GM19372 (cell line): ENCODE measurements around the gene BRD7.

ENCODE experiments used
- ATAC-seq: cut with Tn5 transposase; IDR thresholded peaks from one replicate; pipeline ENCODE4 v1.9.1; 2021; ENCODE audit warnings: mild to moderate bottlenecking, low read depth, moderate library complexity; ENCODE audit not compliant: unreplicated experiment

The BRD7 gene

DNA sequence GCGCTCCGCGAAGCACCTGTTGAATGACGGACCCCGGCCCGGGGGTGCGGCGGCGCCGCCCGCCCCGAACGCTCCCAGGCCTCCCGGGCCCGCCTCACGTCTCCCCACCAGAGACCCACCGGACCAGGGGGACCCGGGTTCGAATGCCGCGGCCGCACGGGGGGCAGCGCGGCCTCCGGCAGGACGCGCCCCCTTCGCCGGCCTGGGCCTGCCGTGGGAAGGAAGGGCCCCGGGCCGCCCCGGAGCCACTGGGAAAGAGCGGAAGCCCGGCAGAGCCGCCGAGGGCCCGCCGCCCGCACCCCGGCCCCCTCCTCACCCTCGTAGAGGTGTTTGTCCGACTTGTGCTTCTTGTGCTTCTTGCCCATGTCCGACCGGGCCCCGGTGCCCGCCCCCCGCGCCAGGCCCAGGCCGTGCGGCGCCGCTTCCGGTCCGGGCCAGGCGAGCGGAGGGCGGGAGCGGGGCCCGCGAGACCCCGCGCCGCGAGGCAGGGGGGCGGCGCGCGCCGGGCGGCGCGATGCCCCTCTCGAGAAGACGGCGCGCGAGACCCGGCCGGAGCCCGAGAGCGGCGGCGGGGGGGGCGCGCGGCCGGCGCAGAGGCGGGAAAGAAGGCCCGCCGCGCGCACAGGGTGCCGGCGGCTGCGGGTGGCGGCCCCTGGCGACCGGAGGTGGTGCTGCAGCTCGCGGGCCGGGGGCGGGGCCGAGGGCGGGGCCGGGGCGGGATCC, at the start of gene BRD7:
Gene BRD7 (minus strand): TSS at position 579 of the 723 bp plus-strand sequence. CDS start 214 bp downstream, at position 365.
- peak; percentile 68 for ATAC-seq

DNA sequence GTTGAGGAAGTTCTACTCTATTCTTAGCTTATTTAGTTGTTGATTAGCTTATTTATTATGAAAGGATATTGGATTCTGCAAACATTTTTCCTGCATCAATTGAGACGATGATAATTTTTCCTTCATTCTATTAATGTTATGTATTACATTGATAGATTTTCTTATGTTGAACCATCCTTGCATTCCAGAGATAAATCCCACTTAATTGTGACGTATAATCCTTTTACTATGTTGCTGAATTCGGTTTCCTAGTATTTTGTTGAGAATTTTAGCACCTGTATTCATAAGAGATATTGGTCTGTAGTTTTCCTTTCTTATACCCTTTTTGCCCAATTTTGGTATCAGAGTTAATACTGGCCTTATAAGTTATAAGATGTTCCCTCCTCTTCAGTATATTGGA, 47.6 kb upstream of the BRD7 start:
- no peak for ATAC-seq

DNA sequence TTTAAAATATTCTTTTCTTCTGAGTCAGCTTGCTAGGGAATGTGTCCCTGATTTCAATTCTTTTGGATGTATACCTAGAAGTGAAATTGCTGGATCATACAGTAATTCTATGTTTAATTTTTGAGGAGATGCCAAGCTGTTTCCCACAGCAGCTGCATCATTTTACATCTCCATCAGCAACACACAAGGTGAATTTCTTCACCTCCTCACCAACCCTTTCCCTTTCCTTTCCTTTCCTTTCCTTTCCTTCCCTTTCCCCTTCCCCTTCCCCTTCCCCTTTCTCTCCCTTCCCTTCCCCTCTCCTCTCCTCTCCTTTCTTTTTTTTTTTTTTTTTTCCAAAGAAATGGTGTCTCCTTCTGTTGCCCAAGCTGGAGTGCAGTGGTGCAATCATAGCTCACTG, 45.4 kb upstream of the BRD7 start:
- no peak for ATAC-seq

DNA sequence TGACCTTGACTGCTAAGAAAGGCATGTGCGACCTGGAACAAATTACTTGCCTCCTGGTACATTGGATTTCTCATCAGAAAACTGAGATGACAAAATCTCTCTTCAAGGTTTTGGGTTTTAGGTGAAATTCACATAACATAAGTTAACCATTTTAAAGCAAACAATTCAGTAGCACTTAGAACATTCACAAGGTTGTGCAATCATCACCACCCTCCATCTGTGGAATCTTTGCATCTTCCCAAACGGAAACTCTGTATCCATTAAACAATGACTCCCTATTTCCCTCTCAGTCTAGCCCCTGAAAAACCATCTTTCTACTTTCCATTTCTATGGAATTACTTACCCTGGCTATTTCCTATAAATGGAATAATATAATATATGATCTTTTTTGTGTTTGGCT, 42.2 kb upstream of the BRD7 start:
- no peak for ATAC-seq

DNA sequence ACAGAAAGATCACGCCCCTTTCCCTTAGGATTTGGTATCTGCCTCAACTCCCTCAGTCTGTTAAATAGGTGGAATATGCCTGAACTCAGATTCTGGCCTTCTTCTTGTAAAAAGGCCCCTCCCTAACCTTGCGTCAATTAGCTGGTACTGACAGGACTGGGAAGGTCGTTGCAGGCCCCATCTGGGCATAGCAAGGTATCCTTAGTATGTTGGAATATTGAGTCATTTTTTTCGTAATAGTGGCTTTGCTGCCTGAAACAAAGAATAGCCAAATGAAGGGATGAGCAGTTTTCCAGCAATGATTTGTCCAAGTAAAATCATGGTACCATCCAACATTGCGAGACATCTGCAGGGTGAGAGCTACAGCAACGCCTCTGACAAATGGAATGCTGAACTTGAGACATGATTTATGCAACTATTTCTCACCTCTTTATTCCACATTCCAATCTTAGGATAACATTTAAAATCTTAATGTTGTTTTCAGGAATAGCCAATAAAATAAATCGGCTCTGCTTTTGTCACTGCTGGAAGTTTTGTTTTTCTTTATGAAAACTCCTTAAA, 39.3 kb upstream of the BRD7 start:
- no peak for ATAC-seq

DNA sequence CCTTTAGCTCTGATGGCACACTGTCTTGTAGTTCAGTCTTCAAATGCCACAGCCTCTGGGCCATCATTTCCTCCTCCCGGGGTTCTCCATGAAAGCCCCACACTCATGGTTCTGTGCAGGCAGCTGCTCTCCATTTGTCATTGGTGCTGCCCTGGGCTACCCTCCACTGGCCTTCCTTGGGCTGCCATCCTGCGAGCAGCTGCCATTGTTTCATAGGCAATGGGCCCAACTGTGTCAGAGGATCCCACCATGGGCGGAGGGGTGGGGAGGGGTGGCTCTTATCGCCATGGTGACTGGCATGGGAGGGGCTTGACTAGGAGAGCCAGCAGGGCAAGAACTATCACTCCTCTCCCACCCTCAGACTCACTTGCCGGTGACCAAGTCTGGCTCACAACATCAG, 38.6 kb upstream of the BRD7 start:
- ATAC-seq: no peak

DNA sequence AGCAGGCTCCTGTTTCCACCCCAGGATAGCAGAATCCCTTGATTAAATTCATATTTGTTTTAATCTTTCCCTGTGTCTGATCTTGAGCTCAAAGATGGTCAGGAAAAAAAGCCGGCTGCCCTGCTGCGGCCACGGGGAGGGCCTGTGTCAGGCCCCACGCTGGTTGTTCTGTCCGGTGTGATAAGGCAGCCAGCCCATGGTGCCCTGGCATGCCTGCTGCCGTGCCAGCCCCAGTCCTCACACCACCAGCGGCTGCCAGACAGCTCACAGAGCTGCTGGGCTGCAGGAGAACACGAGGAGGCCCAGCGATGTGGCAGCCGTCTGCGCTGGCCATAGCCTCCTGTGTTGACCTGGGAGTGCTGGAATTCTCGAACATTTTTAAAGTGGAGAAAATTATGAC, 34.7 kb upstream of the BRD7 start:
- no peak for ATAC-seq

DNA sequence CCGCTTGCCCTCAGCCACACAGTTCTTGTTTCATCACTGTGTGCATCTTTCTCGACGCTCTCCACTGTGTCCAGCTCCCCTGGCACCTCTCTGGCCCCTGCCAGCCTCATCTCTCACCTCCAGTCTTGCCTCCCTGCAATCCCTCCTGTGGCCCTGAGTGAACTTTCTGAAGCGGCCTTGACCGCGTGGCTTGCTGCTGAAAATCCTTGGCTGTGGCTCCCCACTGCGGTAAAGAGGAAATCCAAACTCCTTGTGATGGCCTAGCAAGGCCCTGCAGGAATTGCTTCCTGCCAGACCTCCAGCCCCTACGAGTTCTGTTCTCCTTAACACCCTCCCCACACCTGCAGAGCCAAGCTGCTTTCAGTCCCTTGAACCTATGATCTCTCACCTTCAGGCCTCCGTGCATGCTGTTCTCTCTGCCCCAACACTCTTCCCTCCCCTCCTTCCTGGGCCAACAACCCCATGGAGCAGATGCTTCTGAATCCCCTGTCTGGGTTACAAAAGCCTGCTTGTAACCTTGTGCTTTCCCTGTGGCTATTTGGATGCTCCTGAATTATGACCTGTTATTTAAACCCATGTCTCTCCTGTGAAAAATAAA, 33.6 kb upstream of the BRD7 start:
- ATAC-seq: no peak

DNA sequence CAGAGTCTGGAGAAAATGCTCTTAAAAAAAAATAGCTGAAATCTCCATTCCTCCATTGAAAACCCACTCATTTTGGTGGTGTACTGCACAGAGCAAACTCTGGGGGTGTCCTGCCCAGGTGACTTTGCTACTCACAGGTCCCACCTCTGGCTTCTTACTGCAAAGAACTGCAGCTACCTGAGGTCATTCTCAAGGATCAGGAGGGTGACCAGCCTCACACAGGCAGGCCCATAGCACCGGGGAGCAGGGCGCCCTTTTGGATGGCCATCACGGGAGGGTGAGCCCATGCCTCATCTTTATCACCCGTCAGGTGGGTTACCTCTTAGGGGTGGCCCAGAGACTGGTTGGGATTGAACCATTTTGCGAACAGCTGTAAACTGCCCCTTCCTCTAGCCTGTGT, 32.6 kb upstream of the BRD7 start:
- no peak for ATAC-seq

DNA sequence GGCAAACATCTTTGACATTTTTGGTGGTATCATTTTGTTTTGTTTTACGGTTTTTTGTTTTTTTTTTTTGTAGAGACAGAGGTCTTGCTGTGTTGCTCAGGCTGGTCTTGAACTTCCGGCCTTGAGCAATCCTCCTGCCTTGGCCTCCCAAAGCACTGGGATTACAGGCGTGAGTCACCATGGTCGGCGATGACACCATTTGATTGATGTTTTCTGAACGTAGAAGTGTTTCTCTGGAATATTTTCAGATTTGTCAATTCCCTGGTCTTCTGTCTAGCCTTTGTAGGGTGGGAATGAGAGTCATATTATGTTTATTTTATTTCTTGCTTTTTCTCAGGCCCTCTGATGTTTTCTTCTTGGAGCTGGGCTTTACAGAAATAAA, 32.2 kb upstream of the BRD7 start:
- ATAC-seq: no peak

DNA sequence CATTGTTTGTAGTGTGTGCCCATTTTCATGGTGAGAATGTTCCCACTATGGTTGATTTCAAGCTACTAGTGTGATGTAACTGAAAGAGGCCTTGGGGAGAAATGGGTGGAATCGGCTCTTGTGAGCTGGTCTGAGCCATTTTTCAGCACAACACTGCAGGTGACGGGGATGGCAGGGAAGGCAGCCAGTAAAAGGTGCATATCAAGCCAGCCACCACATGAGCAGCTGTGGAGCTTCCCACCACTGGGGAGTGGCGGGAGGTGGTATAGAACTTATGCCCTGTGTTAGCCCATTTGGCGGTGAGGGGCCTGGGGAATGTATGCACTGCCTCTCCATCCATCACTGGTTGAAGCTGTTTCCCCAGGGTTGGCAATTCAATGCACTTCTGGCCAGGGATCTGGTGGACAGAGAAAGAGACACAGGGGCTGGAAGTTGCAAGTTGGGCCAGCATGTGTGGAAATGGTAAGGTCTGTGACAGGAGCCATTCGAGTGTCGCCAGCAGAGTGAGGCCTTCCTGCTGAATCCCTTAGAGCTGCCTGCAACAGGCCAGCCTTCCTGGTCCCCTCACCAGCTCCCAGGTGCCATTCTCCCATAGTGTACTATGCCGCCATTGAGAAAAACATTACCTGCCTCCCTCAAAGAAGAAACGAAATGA, 31.7 kb upstream of the BRD7 start:
- no peak for ATAC-seq

DNA sequence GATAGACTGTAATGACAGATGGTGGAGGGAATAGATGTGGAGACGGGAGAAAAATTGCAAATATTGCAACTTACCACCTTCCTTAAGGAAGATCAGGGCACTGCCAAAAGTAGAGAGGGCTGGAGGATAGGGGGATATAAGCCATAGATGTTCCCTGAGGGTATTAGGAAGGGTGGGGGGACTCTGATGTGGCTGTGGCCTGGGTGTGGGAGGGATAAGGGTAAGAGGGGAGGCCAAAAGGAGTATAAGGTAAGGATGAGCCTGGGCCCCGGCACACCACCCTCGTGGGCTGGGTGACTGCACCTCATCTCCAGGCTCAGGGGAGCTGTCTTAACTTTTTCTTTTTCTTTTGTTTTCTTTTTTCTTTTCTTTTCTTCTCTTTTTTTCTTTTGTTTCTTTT, 30.6 kb upstream of the BRD7 start:
- no peak for ATAC-seq

DNA sequence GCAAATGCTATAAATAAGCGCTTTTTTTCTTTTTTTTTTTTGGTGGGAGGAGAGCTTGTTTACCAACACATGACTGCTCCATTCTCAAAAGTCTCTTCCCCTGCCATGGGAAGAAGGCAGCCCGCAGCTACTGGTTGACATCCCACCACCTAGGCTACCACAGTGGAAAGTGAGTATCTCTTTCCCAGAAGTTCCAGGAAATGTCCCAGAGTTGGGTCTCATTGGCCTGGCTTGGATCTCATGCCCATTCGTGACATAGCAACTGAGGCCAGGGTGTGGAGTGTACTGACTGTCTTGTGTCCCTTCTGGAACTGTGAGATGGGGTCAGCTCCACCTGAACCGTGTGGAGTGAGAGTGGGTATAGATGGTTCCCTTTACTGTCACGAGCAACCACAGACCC, 29.5 kb upstream of the BRD7 start:
- no peak for ATAC-seq

DNA sequence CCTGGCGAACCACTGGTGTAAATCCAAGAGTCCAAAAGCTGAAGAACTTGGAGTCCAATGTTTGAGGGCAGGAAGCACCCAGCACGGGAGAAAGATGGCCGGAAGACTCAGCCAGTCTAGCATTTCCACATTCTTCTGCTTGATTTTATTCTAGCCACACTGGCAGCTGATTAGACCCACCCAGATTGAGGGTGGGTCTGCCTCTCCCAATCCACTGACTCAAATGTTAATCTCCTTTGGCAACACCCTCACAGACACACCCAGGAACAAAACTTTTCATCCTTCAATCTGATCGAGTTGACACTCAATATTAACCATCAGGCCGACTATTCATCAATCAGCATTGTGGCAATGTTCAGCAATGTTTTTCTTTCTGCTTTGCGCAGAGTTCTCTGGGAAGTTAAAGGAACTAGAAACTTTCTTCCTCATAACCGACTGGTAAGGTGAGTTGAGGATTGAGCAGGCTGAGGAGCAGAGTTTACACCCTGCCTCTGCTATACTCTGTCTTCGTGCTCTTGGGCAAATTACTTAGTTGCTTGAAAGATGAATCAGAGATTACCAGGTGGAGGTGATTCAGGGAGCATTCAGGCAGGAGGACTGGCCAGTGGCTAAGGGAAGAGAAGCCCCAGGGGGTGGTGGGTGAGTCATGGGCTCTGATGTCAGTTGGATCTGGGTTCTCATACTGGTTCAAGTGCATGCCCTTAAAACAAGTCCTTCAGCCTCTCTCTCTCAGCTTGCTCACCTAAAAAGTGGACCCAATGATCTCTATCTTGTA, 28.2 kb upstream of the BRD7 start:
- ATAC-seq: no peak

DNA sequence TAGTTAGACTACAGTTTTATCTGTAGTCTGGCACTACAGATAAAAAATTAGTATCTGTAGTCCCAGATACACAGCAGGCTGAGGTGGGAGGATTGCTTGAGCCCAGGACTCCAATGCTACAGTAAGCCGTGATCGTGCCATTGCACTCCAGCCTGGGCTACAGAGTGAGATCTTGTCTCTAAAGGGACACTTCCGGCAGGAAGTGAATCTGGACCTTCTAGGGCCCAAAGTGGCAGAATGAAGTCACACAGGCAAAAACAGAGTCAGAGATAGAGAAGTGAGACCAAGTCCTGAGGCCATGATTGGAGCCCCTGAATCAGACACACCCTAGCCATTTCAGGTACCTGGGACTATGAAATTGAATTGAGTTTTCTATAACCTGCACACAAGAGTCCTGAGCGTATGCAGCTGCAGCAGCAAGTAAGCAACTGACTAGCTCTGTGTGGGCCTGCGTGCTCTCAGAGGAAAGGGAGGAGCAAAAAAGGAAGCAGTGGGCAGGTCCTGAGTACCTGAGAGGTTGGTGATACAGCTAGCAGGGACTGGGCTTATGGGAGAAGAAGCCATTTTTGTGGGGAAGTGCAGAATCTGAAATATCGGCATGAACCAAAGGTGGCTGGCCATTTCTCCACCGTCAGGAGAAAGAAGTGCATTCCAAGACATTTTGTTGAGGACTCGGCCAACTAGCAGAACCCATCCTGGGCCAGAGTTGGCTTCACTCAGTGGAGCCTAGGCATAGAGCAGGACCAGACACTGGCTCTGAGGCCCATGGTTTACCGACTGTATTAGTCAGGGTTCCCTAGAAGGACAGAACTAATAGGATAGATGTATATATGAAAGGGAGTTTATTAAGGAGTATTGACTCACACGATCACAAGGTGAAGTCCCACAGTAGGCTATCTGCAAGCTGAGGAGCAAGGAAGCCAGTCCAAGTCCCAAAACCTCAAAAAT, 27.2 kb upstream of the BRD7 start:
- ATAC-seq: no peak

DNA sequence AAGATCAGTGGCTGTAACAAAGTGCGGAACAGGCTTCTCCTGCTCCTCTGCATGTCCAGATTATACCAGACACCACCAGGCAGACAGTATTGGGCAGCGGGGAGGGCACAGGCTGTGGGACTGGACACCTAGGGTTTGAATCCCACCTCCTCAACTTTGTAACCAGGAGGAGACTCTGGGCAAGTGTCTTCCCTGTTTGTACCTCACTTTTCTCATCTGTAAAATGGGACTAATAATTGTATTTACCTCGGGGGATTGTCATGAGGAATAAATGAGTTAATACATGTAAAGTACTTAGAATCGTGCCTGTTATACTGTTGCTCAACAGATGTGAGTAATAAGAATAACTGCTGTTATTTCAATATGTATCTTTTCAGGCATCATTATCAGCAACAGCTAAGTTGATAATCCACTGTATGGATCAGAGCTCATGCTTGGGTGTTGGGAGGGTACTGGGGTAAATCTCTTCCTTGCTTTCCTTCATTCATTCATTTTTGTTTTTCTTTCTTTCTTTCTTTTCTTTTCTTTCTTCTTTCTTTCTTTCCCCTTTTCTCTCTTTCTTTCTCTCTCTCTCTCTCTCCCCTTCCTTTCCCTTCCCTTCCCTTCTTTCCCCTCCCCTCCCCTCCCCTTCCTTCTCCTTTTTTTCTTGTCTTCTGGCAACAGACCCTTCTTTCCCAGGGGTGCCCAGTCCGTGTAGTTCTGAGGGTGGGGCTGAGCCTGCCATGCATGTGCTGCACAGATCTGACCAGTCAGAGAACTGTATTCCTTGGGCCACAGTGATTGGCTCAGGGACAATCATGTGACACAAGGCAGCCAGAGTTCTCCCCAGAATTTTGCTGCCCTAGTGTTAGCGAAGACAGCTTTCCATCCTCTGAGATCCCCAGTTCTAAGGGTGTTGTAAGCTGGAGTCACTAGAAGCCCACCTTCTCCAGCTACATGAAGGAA, 25.3 kb upstream of the BRD7 start:
- ATAC-seq: no peak

DNA sequence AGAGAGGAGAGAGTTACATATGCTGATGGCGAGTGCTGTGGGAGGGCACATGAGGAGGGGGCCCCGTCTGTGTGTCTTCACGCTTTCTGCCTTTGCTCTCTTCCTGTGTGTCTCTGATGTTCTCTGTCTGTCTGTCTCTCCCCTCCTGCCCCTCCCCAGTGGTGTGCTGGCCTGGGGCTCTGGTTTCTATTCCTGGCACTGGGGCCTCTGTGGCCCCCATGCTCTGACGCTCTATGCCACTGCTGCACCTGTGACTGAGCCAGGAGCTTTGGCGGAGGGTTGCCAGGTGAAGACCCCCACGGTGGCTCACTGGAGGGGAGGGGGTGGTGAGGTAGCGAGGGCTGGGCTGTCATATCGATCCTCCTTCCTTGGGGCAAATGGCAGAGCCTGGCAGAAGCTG, 24.6 kb upstream of the BRD7 start:
- no peak for ATAC-seq

DNA sequence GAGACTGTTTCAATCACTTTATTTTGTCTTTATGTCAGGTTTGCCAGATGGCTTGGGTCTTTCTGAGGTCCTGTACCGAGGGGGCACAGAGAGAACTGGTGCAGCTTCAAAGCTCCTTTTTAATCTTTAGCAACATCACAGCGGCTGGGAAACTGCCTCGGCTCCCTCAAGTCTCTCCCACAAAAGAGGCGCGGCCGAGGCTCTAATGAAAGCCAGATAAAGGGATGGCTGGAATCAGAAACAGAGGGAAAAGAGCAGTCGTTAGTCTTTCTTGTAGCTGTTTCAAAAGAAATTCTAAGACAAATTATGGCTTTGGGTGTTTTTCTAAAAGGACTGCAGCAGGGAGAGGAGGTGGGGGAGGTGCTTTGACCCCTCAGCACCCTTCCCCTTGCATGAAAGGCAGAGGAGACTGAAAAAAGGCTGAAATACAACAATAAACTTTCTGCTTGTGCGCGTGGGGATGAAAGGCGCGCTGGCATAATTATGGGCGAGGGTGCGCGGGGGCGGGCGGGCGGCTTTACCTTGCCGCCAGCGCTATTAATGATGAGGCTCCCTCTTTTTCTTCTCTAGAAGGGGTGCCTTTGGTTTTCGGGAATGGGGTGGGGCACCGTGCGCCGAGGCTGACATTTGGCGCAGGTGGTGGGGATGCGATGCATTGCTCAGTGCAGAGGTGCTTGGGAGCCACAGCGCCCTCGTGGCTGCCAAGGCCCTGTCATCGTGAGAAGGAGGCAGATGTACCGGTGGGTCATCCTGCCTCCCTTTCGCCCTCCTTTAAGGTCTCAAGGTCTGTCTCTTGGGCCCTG, 22.3 kb upstream of the BRD7 start:
- ATAC-seq: no peak
